Activated CD4-positive, alpha-beta T cell treated with anti-CD3 and anti-CD28 coated beads for 36 hours (primary cell): ENCODE results near the gene PYDC2. TPM values are rescaled to one million over a fixed set of nuclear protein-coding genes. Genes with fewer than 3 reads are reported as not detected.

Experiments
- ATAC-seq: fragments of 200-7000 bp; cut with Tn5 transposase; one replicate; pipeline ENCODE4 v1.10.0; 2021; ENCODE audit warnings: mild to moderate bottlenecking, moderate library complexity
- CTCF ChIA-PET: fragments of 350-600 bp; sonication (Branson Sonifier 250); formaldehyde crosslinking; loops from one replicate; lab custom pipeline; 2021; ENCODE audit warnings: antibody characterized with exemption; lab: Charles Lee
- POLR2A ChIA-PET: fragments of 350-600 bp; sonication (Branson Sonifier 250); formaldehyde crosslinking; loops from one replicate; lab custom pipeline; 2021; ENCODE audit warnings: antibody characterized with exemption, inconsistent platforms; lab: Charles Lee
- DNase-seq: peaks from one replicate; pipeline ENCODE4 v3.0.0-alpha.2; 2020
- H3K27ac Mint-ChIP-seq: one replicate; pipeline ENCODE4 v1.8.0; 2021; ENCODE audit warnings: mixed read lengths
- H3K27me3 Mint-ChIP-seq: one replicate; pipeline ENCODE4 v1.8.0; 2021; ENCODE audit warnings: mixed read lengths
- H3K36me3 Mint-ChIP-seq: one replicate; pipeline ENCODE4 v1.8.0; 2021; ENCODE audit warnings: low read depth, mixed read lengths
- H3K4me1 Mint-ChIP-seq: one replicate; pipeline ENCODE4 v1.8.0; 2021; ENCODE audit warnings: mixed read lengths
- H3K4me3 Mint-ChIP-seq: one replicate; pipeline ENCODE4 v1.8.0; 2021; ENCODE audit warnings: mild to moderate bottlenecking, moderate library complexity, mixed read lengths
- H3K9me3 Mint-ChIP-seq: one replicate; pipeline ENCODE4 v1.8.0; 2021; ENCODE audit warnings: low read depth, mixed read lengths
- intact Hi-C, 2 experiments: fragments of 100-400 bp; cut with DNase I in 1 of 2; cut with micrococcal nuclease in 1 of 2; formaldehyde crosslinking; loops; one replicate each; pipeline versions ENCODE4 v1.14.2 to v1.15.1; 2022 to 2024; cut with DNase I, micrococcal nuclease
- total RNA-seq, 2 experiments: library from RNA; stranded (reverse); gene quantifications; one replicate each; pipeline ENCODE4 v1.2.3, GENCODE V29; 2021

The PYDC2 gene
- total RNA-seq, result not detected

DNA sequence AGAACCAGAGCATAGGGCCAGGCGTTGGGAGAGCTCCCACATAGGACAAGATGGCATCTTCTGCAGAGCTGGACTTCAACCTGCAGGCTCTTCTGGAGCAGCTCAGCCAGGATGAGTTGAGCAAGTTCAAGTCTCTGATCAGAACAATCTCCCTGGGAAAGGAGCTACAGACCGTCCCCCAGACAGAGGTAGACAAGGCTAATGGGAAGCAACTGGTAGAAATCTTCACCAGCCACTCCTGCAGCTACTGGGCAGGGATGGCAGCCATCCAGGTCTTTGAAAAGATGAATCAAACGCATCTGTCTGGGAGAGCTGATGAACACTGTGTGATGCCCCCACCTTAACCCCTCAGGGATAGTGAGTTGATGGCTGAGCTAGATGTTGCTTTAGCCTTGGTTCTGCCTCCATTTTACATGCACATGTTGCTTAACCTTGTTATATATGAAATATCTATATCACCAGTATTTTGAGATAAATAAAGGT is at the start of gene PYDC2:
Gene PYDC2 (plus strand): TSS at position 51 of the 483 bp plus-strand sequence. CDS start 0 bp downstream, at position 51.
- no peak for ATAC-seq
- Mint-ChIP-seq H3K4me1 (no peaks in the 10 kb centered on the region), H3K27me3 (no peaks in the 10 kb centered on the region), H3K36me3 (no peaks in the 10 kb centered on the region), H3K9me3 (no peaks in the 10 kb centered on the region), H3K4me3 (no peak within 1 kb of the TSS), H3K27ac (no peak within 1 kb of the TSS)
- intact Hi-C loops, result no loop called here
- DNase-seq, result no peak
- POLR2A ChIA-PET, result no interaction called here
- CTCF ChIA-PET, result interaction anchor here (1.1 kb wide), 1 partner anchor 15 kb away, joined by 3 read pairs; no protein-coding TSS in a partner anchor

DNA sequence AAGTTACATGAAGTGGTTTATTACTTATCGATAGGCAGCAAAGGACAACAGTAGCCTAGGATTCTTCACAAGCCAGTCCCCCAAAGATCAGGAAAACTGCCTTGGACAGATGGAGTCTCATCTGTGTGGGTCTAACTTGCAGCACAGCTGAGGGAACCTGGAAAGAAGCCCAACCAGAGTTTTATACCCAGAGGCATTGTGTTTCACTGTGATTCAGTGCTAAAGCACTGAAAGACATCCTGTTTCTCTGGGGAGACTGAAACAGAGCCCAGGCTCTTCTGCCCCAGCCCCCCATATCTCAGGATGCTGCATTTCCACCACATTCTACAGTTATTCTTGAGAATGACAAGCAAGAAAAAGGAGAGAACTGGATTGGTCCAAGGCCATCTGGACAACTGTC is 48.2 kb upstream of the PYDC2 start:
- peaks cover 9% of the 10 kb centered on the region for H3K9me3 Mint-ChIP-seq
- POLR2A ChIA-PET, result no interaction called here
- ATAC-seq (no peak), DNase-seq (no peak)
- H3K4me1 Mint-ChIP-seq, result no peaks in the 10 kb centered on the region
- intact Hi-C loops, result no loop called here
- no peak overlapping the region for H3K27ac Mint-ChIP-seq
- peaks cover 6% of the 10 kb centered on the region for H3K27me3 Mint-ChIP-seq
- peaks cover 2% of the 10 kb centered on the region for H3K36me3 Mint-ChIP-seq
- no peak overlapping the region for H3K4me3 Mint-ChIP-seq
- CTCF ChIA-PET, result no interaction called here

- ChIA-PET CTCF (interaction anchor here (1.2 to 1.6 kb wide), 2 partner anchors 9 to 1029 kb away, joined by 3 to 7 read pairs; no protein-coding TSS in a partner anchor), POLR2A (no interaction called here)
- DNase-seq (no peak), ATAC-seq (no peak)
- H3K27me3 Mint-ChIP-seq, result peaks cover 6% of the 10 kb centered on the region
- intact Hi-C loops, result no loop called here
- no peaks in the 10 kb centered on the region for H3K4me1 Mint-ChIP-seq
- peaks cover 2% of the 10 kb centered on the region for H3K36me3 Mint-ChIP-seq
- no peak overlapping the region for H3K4me3 Mint-ChIP-seq
- H3K9me3 Mint-ChIP-seq, result peaks cover 8% of the 10 kb centered on the region
- no peak overlapping the region for H3K27ac Mint-ChIP-seq
Observed at GRCh38 chr3:191414286-191414685, 46.7 kb upstream of the PYDC2 start.

DNA sequence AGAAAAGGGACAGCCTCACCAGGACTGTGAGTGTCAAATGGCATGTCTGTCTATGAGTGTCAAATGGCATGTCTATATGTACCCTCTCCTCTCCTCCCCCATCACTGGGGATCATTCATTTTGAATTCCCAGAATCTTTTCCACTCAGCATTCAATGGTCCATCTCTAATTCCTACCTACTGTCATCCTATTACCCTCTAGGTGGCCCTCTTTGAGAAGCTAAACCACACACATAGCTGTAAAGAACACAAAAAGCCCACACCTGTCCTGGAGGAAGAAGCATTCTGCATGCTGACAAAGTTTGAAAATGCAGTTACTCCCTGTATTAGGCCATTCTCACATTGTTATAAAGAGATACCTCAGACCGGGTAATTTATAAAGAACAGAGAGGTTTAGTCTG is 46.2 kb upstream of the PYDC2 start:
- Mint-ChIP-seq H3K4me1 (no peaks in the 10 kb centered on the region), H3K9me3 (peaks cover 4% of the 10 kb centered on the region), H3K4me3 (no peak overlapping the region), H3K27ac (no peak overlapping the region), H3K36me3 (peaks cover 2% of the 10 kb centered on the region), H3K27me3 (peaks cover 5% of the 10 kb centered on the region)
- DNase-seq, result no peak
- POLR2A ChIA-PET, result no interaction called here
- intact Hi-C loops, result no loop called here
- CTCF ChIA-PET, result interaction anchor here (1.2 to 1.6 kb wide), 2 partner anchors 9 to 1029 kb away, joined by 3 to 7 read pairs; no protein-coding TSS in a partner anchor
- no peak for ATAC-seq

DNA sequence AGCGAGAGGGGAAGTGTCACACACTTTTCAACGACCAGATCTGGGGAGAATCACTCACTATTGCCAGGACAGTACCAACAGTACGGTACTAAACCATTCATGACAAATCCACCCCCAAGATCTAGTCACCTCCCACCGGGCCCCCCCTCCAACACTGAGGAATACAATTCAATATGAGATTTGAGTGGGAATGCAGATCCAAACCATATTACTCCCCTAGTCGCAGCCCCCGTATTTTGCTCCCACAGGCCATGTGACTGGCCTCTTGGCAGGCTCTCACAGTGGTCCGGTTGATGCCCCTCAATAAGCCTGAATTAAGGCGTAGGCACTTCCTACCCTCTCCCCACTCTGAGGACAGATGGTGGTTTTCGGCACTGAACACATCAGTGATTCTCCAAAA is 45.4 kb upstream of the PYDC2 start:
- H3K4me3 Mint-ChIP-seq, result no peak overlapping the region
- intact Hi-C loops, result no loop called here
- DNase-seq, result no peak
- H3K27me3 Mint-ChIP-seq, result peaks cover 8% of the 10 kb centered on the region
- no peaks in the 10 kb centered on the region for H3K4me1 Mint-ChIP-seq
- H3K9me3 Mint-ChIP-seq, result no peaks in the 10 kb centered on the region
- ChIA-PET POLR2A (no interaction called here), CTCF (no interaction called here)
- H3K36me3 Mint-ChIP-seq, result peaks cover 2% of the 10 kb centered on the region
- H3K27ac Mint-ChIP-seq, result no peak overlapping the region
- no peak for ATAC-seq

DNA sequence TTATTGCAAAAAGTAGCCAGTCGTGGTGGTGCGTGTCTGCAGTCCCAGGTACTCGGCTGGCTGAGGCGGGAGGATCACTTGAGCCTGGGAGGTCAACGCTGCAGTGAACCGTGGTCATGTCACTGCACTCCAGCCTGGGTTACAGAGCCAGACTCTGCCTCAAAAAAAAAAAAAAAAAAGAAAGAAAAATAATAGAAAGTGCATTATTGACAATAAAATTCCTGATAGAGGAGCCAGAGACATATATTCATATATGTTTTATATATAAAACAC is 43.6 kb upstream of the PYDC2 start:
- H3K4me3 Mint-ChIP-seq, result no peak overlapping the region
- no peak for DNase-seq
- intact Hi-C loops, result loop anchor here in 1 of 2 experiments (1.0 kb wide), 1 partner anchor 1027 kb away; no protein-coding TSS in a partner anchor
- POLR2A ChIA-PET, result no interaction called here
- no peaks in the 10 kb centered on the region for H3K4me1 Mint-ChIP-seq
- H3K36me3 Mint-ChIP-seq, result no peaks in the 10 kb centered on the region
- ATAC-seq, result no peak
- H3K27me3 Mint-ChIP-seq, result peaks cover 8% of the 10 kb centered on the region
- CTCF ChIA-PET, result no interaction called here
- H3K27ac Mint-ChIP-seq, result no peak overlapping the region
- no peaks in the 10 kb centered on the region for H3K9me3 Mint-ChIP-seq

GRCh38 chr3:191420771-191421170 is 40.2 kb upstream of the PYDC2 start:
- peaks cover 10% of the 10 kb centered on the region for H3K27me3 Mint-ChIP-seq
- ATAC-seq, result no peak
- no peak overlapping the region for H3K27ac Mint-ChIP-seq
- ChIA-PET CTCF (interaction anchor here (2.1 kb wide), 1 partner anchor 1023 kb away, joined by 8 read pairs; no protein-coding TSS in a partner anchor), POLR2A (no interaction called here)
- H3K4me3 Mint-ChIP-seq, result no peak overlapping the region
- no peaks in the 10 kb centered on the region for H3K4me1 Mint-ChIP-seq
- no peaks in the 10 kb centered on the region for H3K36me3 Mint-ChIP-seq
- DNase-seq, result no peak
- intact Hi-C loops, result no loop called here
- H3K9me3 Mint-ChIP-seq, result no peaks in the 10 kb centered on the region

DNA sequence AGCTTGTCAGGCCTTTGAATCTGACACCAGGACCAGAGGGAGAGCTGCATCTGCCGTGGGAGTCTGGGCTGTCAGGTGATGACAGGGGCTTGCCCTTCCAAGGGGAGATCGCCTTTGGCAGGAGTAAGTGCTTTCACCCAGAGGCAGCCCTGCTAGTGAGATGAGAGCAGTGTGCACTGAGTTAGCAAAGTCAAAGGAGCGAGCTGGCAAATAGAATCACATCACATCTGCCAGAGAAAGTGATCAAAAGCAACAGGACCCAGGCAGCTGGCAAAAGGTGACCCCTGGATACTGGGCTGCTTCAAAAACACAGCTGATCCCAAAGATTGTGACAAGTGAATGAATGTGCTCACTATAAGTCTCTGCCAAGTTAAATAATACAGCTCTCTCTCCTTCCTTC is 36.1 kb upstream of the PYDC2 start:
- Mint-ChIP-seq H3K27me3 (peaks cover 10% of the 10 kb centered on the region), H3K36me3 (no peaks in the 10 kb centered on the region), H3K9me3 (no peaks in the 10 kb centered on the region), H3K4me1 (no peaks in the 10 kb centered on the region), H3K4me3 (no peak overlapping the region), H3K27ac (no peak overlapping the region)
- CTCF ChIA-PET, result no interaction called here
- ATAC-seq, result no peak
- intact Hi-C loops, result no loop called here
- POLR2A ChIA-PET, result no interaction called here
- DNase-seq, result no peak

- intact Hi-C loops, result no loop called here
- H3K27ac Mint-ChIP-seq, result no peak overlapping the region
- peaks cover 7% of the 10 kb centered on the region for H3K27me3 Mint-ChIP-seq
- no peaks in the 10 kb centered on the region for H3K36me3 Mint-ChIP-seq
- H3K4me3 Mint-ChIP-seq, result no peak overlapping the region
- H3K9me3 Mint-ChIP-seq, result no peaks in the 10 kb centered on the region
- H3K4me1 Mint-ChIP-seq, result no peaks in the 10 kb centered on the region
- ChIA-PET POLR2A (no interaction called here), CTCF (no interaction called here)
- DNase-seq (no peak), ATAC-seq (no peak)
Observed at GRCh38 chr3:191425322-191425734, 35.6 kb upstream of the PYDC2 start.

GRCh38 chr3:191426311-191426710 is 34.7 kb upstream of the PYDC2 start:
- Mint-ChIP-seq H3K4me3 (no peak overlapping the region), H3K36me3 (no peaks in the 10 kb centered on the region), H3K4me1 (no peaks in the 10 kb centered on the region), H3K27ac (no peak overlapping the region), H3K9me3 (no peaks in the 10 kb centered on the region), H3K27me3 (peaks cover 6% of the 10 kb centered on the region)
- ATAC-seq, result no peak
- no peak for DNase-seq
- ChIA-PET POLR2A (no interaction called here), CTCF (no interaction called here)
- intact Hi-C loops, result no loop called here

DNA sequence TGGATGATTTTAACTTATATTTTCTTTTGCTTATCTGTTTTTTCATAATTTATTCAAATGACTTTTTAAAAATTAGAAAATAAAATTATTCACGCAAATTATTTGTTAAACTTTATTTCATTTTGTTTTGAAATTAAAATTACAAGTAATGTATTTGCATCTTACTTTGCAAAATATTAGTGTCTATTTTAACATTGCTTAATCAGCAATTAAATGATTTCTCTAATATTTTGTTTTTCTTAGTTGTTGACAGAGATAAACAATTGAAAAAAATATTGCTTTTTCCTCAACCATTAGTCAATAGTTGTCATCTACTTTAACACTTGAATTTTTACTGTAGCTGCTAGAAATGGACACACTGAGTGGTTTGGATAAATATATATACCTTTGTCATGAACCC is 32.8 kb upstream of the PYDC2 start:
- Mint-ChIP-seq H3K27ac (no peak overlapping the region), H3K4me1 (no peaks in the 10 kb centered on the region), H3K4me3 (no peak overlapping the region), H3K36me3 (no peaks in the 10 kb centered on the region), H3K9me3 (no peaks in the 10 kb centered on the region), H3K27me3 (peaks cover 4% of the 10 kb centered on the region)
- ATAC-seq (no peak), DNase-seq (no peak)
- intact Hi-C loops, result no loop called here
- ChIA-PET POLR2A (no interaction called here), CTCF (no interaction called here)

GRCh38 chr3:191430103-191430502 is 30.9 kb upstream of the PYDC2 start:
- H3K9me3 Mint-ChIP-seq, result no peaks in the 10 kb centered on the region
- ChIA-PET POLR2A (no interaction called here), CTCF (interaction anchor here (0.6 kb wide), 1 partner anchor 138 kb away, joined by 3 read pairs; no protein-coding TSS in a partner anchor)
- H3K4me3 Mint-ChIP-seq, result no peak overlapping the region
- DNase-seq, result no peak
- peaks cover 3% of the 10 kb centered on the region for H3K27me3 Mint-ChIP-seq
- no peaks in the 10 kb centered on the region for H3K4me1 Mint-ChIP-seq
- ATAC-seq, result no peak
- no peak overlapping the region for H3K27ac Mint-ChIP-seq
- intact Hi-C loops, result no loop called here
- H3K36me3 Mint-ChIP-seq, result no peaks in the 10 kb centered on the region
